Measurements from ENCODE around the gene LTK.

DNA sequence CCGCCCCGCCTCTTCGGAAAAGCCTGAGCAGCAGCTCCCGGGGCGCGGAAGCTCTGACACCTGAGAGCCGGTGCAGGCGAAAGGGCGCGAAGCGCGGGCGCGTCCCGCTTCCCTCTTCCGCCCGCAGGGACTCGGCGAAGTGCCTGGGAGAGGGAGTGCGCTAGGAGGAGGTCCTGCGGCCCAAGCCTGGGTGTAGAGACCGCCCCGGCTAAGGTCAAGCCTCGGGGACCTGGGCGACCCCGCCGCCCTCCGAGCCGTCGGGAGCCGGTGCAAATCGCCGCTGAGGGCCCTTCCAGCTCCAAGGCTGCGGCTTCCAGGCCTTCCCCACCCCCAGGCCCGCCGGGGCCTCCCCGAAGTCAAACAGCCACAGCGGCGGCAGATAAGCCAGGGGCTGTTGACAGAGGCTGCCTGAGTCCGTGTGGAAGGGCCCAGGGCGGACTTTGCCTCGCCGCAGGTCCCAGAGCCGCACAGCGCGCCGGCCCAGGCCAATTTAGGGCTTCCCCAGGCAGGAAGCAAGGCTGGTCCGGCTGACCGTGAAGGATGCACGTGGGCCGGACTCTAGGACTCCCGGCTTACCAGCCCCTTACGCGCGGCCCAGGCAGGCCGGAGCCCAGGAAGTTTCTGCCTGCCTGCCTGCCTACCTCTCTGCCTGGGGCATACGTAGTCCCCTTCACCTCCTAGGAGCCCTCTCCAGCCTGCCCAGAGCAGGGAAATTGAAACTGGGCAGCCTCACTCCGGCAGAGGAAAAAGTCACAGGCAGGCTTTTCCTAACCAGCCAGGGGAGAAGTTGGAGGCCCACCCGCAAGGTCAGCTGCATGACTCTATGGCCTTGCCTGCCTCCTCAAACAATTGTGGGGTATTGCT is 17.7 kb downstream of the LTK start:
- TF ChIP-seq CTCF (IDR thresholded peaks at IDR 0.05 in 2 of 3, conservative IDR thresholded peaks at IDR 0.05 in 1 of 3; ENCODE audit: borderline replicate concordance in 1 of 3, insufficient read depth in 1 of 3, low read depth in 2 of 3, low read length in 2 of 3) (no peak), REST (IDR thresholded peaks at IDR 0.05; ENCODE audit: low read depth) (no peak), EZH2 (IDR thresholded peaks at IDR 0.05) (no peak), RAD21 (IDR thresholded peaks at IDR 0.05; ENCODE audit: low read depth) (no peak), EZH2phosphoT487 (IDR thresholded peaks at IDR 0.05; ENCODE audit: borderline replicate concordance) (no peak), MAX (IDR thresholded peaks at IDR 0.05) (no peak), POLR2A (IDR thresholded peaks at IDR 0.05; ENCODE audit: borderline replicate concordance, extremely low read depth, insufficient read depth, insufficient read length) (no peak), JUND (IDR thresholded peaks at IDR 0.05) (no peak), EGR1 (IDR thresholded peaks at IDR 0.05; ENCODE audit: low read depth) (no peak), POLR2AphosphoS5 (IDR thresholded peaks at IDR 0.05; ENCODE audit: low read depth, low read length) (no peak), SP1 (IDR thresholded peaks at IDR 0.05; ENCODE audit: low read depth) (no peak)
- TF ChIP-seq, protein P1, sequence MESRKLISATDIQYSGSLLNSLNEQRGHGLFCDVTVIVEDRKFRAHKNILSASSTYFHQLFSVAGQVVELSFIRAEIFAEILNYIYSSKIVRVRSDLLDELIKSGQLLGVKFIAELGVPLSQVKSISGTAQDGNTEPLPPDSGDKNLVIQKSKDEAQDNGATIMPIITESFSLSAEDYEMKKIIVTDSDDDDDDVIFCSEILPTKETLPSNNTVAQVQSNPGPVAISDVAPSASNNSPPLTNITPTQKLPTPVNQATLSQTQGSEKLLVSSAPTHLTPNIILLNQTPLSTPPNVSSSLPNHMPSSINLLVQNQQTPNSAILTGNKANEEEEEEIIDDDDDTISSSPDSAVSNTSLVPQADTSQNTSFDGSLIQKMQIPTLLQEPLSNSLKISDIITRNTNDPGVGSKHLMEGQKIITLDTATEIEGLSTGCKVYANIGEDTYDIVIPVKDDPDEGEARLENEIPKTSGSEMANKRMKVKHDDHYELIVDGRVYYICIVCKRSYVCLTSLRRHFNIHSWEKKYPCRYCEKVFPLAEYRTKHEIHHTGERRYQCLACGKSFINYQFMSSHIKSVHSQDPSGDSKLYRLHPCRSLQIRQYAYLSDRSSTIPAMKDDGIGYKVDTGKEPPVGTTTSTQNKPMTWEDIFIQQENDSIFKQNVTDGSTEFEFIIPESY (IDR thresholded peaks at IDR 0.05; ENCODE audit: extremely low read depth, insufficient replicate concordance, low read length), result no peak
- TF ChIP-seq, protein P2, sequence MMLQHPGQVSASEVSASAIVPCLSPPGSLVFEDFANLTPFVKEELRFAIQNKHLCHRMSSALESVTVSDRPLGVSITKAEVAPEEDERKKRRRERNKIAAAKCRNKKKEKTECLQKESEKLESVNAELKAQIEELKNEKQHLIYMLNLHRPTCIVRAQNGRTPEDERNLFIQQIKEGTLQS (IDR thresholded peaks at IDR 0.05), result no peak

Measured in HCT116 (cell line).